Osteoblast (primary cell): ENCODE data around the gene GBP7. TPM values are rescaled to one million over a fixed set of nuclear protein-coding genes. Genes with fewer than 3 reads are reported as not detected.
A peak's percentile ranks its signal among the peaks of the same experiment; 100 is the strongest.
"Not testable (repeated sequence)": the region's sequence is repeated elsewhere in the genome, so short reads cannot be mapped to it uniquely, and the experiment has no call there.

Source experiments
- DNase-seq: peaks from one replicate; pipeline ENCODE4 v3.0.0; 2011; ENCODE audit warnings: low spot score, mixed read lengths; ENCODE audit not compliant: insufficient read length; ENCODE audit errors: missing footprints
- H2AFZ ChIP-seq: 2 replicates; pipeline ENCODE4 v1.6.0; 2011; ENCODE audit warnings: mild to moderate bottlenecking, low read length
- H3K27ac ChIP-seq: 2 replicates; pipeline ENCODE4 v1.5.1; 2011; ENCODE audit warnings: mild to moderate bottlenecking, low read depth, low read length, moderate library complexity
- H3K27me3 ChIP-seq: 2 replicates; pipeline ENCODE4 v1.6.0; 2012; ENCODE audit warnings: mild to moderate bottlenecking, control low read depth, inconsistent platforms, low read length, moderate library complexity; ENCODE audit not compliant: insufficient read depth
- H3K36me3 ChIP-seq: 2 replicates; pipeline ENCODE4 v1.5.1; 2011; ENCODE audit warnings: mild to moderate bottlenecking, low read length, control low read depth, moderate library complexity; ENCODE audit not compliant: insufficient read depth
- H3K4me1 ChIP-seq: 2 replicates; pipeline ENCODE4 v1.5.1; 2011; ENCODE audit warnings: mild to moderate bottlenecking, low read length, control low read depth, moderate library complexity; ENCODE audit not compliant: insufficient read depth
- H3K4me2 ChIP-seq: 2 replicates; pipeline ENCODE4 v1.6.0; 2011; ENCODE audit warnings: mild to moderate bottlenecking, low read length; ENCODE audit not compliant: insufficient read depth
- H3K4me3 ChIP-seq: fragments of 200-600 bp; sonication (generic); 3 replicates; pipeline ENCODE4 v1.5.1; 2012; ENCODE audit warnings: mild to moderate bottlenecking, low read length, inconsistent platforms; ENCODE audit not compliant: insufficient read depth
- H3K79me2 ChIP-seq: 2 replicates; pipeline ENCODE4 v1.6.0; 2012; ENCODE audit warnings: mild to moderate bottlenecking, low read length, control low read depth, inconsistent platforms; ENCODE audit not compliant: insufficient read depth
- H3K9me3 ChIP-seq: 2 replicates; pipeline ENCODE4 v1.5.1; 2011; ENCODE audit warnings: low read depth, low read length, control low read depth
- H4K20me1 ChIP-seq: 2 replicates; pipeline ENCODE4 v1.6.0; 2012; ENCODE audit warnings: mild to moderate bottlenecking, low read length, control low read depth; ENCODE audit not compliant: insufficient read depth
- CTCF ChIP-seq: IDR thresholded peaks from 2 replicates; pipeline ENCODE4 v1.5.1; 2011; ENCODE audit warnings: mild to moderate bottlenecking, low read depth, low read length, moderate library complexity; ENCODE audit errors: extremely low read depth
- total RNA-seq: library from RNA; depleted of rRNA; stranded (reverse); fragments of >200 nt; gene quantifications from 2 replicates; pipeline ENCODE4 v1.2.3, GENCODE V29; 2012

The GBP7 gene
- total RNA-seq, 1 donor = not detected

- no peaks in the 10 kb centered on the region for H3K79me2 ChIP-seq
Observed at GRCh38 chr1:89142160-89142559, 33.6 kb downstream of the GBP7 start.

GRCh38 chr1:89133747-89134146, 42.1 kb downstream of the GBP7 start:
- Histone ChIP-seq H3K4me1 (peaks cover 4% of the 10 kb centered on the region), H3K27me3 (no peaks in the 10 kb centered on the region)
- TF ChIP-seq CTCF = no peak

More at GRCh38 chr1:89142160-89142559, 33.6 kb downstream of the GBP7 start:
- Histone ChIP-seq H3K4me1 (no peaks in the 10 kb centered on the region), H3K9me3 (no peaks in the 10 kb centered on the region), H2AFZ (no peak overlapping the region), H4K20me1 (no peaks in the 10 kb centered on the region), H3K27me3 (no peaks in the 10 kb centered on the region), H3K4me3 (no peak overlapping the region), H3K27ac (no peak overlapping the region), H3K36me3 (no peaks in the 10 kb centered on the region), H3K4me2 (no peak overlapping the region)
- TF ChIP-seq CTCF = no peak
- no peak for DNase-seq

GRCh38 chr1:89130716-89131115, 45.1 kb downstream of the GBP7 start:
- Histone ChIP-seq H3K27ac (no peak overlapping the region), H3K27me3 (no peaks in the 10 kb centered on the region), H2AFZ (no peak overlapping the region), H4K20me1 (no peaks in the 10 kb centered on the region), H3K4me1 (peaks cover 12% of the 10 kb centered on the region), H3K9me3 (no peaks in the 10 kb centered on the region), H3K4me3 (no peak overlapping the region), H3K36me3 (no peaks in the 10 kb centered on the region), H3K4me2 (no peak overlapping the region), H3K79me2 (no peaks in the 10 kb centered on the region)
- peak; percentile 23 for DNase-seq
- no peak for TF ChIP-seq CTCF

More at GRCh38 chr1:89133747-89134146, 42.1 kb downstream of the GBP7 start:
- no peaks in the 10 kb centered on the region for H3K9me3 ChIP-seq
- no peak overlapping the region for H3K4me2 ChIP-seq
- no peaks in the 10 kb centered on the region for H4K20me1 ChIP-seq
- H3K36me3 ChIP-seq = no peaks in the 10 kb centered on the region
- no peak for DNase-seq
- H3K4me3 ChIP-seq = no peak overlapping the region
- H2AFZ ChIP-seq = no peak overlapping the region
- H3K79me2 ChIP-seq = no peaks in the 10 kb centered on the region
- no peak overlapping the region for H3K27ac ChIP-seq

GRCh38 chr1:89129911-89130310, 45.9 kb downstream of the GBP7 start:
- Histone ChIP-seq H3K27ac (no peak overlapping the region), H3K4me3 (no peak overlapping the region), H3K36me3 (no peaks in the 10 kb centered on the region), H2AFZ (peak overlapping the region; percentile 93), H3K27me3 (no peaks in the 10 kb centered on the region), H3K4me1 (peaks cover 15% of the 10 kb centered on the region), H3K9me3 (no peaks in the 10 kb centered on the region), H4K20me1 (no peaks in the 10 kb centered on the region), H3K79me2 (no peaks in the 10 kb centered on the region), H3K4me2 (no peak overlapping the region)
- TF ChIP-seq CTCF = no peak
- DNase-seq = no peak

GRCh38 chr1:89128003-89128458, 47.8 kb downstream of the GBP7 start:
- not testable (repeated sequence) for H3K9me3 ChIP-seq, H3K36me3 ChIP-seq, H3K27ac ChIP-seq, H4K20me1 ChIP-seq, H3K27me3 ChIP-seq, H2AFZ ChIP-seq, H3K79me2 ChIP-seq, DNase-seq, H3K4me3 ChIP-seq, H3K4me2 ChIP-seq
- H3K4me1 ChIP-seq = peaks cover 15% of the 10 kb centered on the region

- H3K4me3 ChIP-seq, H3K9me3 ChIP-seq, H3K27me3 ChIP-seq, H3K36me3 ChIP-seq, DNase-seq, H3K79me2 ChIP-seq, H4K20me1 ChIP-seq: not testable (repeated sequence)
- H3K27ac ChIP-seq = peak overlapping the region; percentile 57
- peaks cover 15% of the 10 kb centered on the region for H3K4me1 ChIP-seq
- H2AFZ ChIP-seq = peak overlapping the region; percentile 49
- peak overlapping the region; percentile 97 for H3K4me2 ChIP-seq
Observed at GRCh38 chr1:89126602-89127565, 48.9 kb downstream of the GBP7 start.
